Rectal smooth muscle tissue (tissue), 1 donor: ENCODE measurements around the gene JMJD1C.

ENCODE experiments used
- H3K27ac ChIP-seq: one replicate; pipeline ENCODE4 v1.7.0; 2013; ENCODE audit warnings: low read depth, low read length, inconsistent platforms
- H3K27me3 ChIP-seq: one replicate; pipeline ENCODE4 v1.7.0; 2013; ENCODE audit warnings: low read length; ENCODE audit not compliant: control insufficient read depth, insufficient read depth
- H3K36me3 ChIP-seq: one replicate; pipeline ENCODE4 v1.7.0; 2013; ENCODE audit warnings: low read length; ENCODE audit not compliant: control insufficient read depth, insufficient read depth
- H3K4me1 ChIP-seq: one replicate; pipeline ENCODE4 v1.7.0; 2013; ENCODE audit warnings: low read length; ENCODE audit not compliant: control insufficient read depth, insufficient read depth
- H3K4me3 ChIP-seq: one replicate; pipeline ENCODE4 v1.7.0; 2013; ENCODE audit warnings: low read length
- H3K9ac ChIP-seq: one replicate; pipeline ENCODE4 v1.7.0; 2013; ENCODE audit warnings: low read length

Gene JMJD1C

DNA sequence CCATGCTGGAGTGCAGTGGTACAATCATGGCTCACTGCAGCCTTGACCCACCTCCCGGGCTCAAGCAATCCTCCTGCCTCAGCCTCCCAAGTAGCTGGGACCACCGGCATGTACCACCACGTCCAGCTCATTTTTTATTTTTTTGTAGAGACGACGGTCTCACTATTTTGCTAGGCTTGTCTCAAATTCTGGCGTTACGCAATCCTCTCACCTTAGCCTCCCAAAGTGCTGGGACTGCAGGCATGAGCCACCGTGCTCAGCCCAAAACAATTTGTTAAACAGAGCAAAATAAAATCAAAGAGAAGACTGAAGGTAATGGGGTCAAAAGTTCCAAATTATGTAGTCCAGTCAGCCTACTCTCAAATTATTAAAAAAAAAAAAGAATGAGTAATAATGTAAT is 8.7 kb upstream of the JMJD1C start:
- H3K36me3 ChIP-seq: no peaks in the 10 kb centered on the region
- H3K9ac ChIP-seq: no peak overlapping the region
- no peaks in the 10 kb centered on the region for H3K27me3 ChIP-seq
- H3K4me1 ChIP-seq: no peaks in the 10 kb centered on the region
- H3K4me3 ChIP-seq: no peak overlapping the region
- no peak overlapping the region for H3K27ac ChIP-seq

DNA sequence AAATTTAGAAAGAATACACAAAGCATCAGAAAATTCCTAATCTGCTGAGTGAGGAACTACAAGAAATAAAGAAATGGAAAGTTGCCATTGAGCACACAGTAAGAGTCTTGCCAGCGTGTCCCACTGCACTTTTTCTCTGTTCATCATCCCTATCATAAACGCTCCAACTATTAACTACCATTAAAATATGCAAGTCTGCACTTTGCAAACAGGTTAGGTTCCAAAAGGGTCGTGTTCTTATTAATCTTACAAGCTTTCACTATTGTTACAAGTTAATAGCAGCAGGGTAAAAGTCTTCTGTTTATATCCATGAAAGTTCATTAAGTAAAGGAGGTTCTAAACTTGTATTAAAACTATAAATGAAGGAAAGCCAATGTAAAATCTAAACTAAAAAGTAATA is 5.2 kb upstream of the JMJD1C start:
- Histone ChIP-seq H3K27me3 (no peaks in the 10 kb centered on the region), H3K36me3 (no peaks in the 10 kb centered on the region), H3K27ac (no peak overlapping the region), H3K4me3 (no peak overlapping the region), H3K4me1 (peaks cover 4% of the 10 kb centered on the region), H3K9ac (no peak overlapping the region)

DNA sequence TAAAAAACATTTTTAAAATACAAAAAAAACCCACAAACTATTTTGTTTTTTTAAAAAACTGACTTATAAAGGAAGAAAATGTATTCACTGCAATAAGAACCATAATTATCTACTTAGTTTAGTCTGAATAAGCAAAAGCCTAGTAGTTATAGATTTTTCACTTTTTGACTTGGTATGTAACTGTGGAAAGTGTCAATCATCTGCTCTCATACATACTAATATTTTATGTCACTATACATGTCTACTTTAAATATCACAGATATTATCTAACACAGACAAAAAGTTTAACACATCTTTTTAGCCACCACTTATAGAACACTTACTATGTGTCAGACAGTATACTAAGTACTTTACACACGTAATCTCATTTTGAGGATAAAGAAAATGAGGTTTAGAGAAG is 3.2 kb upstream of the JMJD1C start:
- Histone ChIP-seq H3K4me3 (no peak overlapping the region), H3K9ac (no peak overlapping the region), H3K4me1 (peaks cover 6% of the 10 kb centered on the region), H3K36me3 (no peaks in the 10 kb centered on the region), H3K27me3 (no peaks in the 10 kb centered on the region), H3K27ac (no peak overlapping the region)

- H3K27me3 ChIP-seq: no peaks in the 10 kb centered on the region
- no peak overlapping the region for H3K27ac ChIP-seq
- no peak overlapping the region for H3K4me3 ChIP-seq
- peaks cover 6% of the 10 kb centered on the region for H3K4me1 ChIP-seq
- H3K36me3 ChIP-seq: no peaks in the 10 kb centered on the region
- no peak overlapping the region for H3K9ac ChIP-seq
These were observed 2.1 kb upstream of the JMJD1C start for GRCh38 chr10:63467841-63468240.

DNA sequence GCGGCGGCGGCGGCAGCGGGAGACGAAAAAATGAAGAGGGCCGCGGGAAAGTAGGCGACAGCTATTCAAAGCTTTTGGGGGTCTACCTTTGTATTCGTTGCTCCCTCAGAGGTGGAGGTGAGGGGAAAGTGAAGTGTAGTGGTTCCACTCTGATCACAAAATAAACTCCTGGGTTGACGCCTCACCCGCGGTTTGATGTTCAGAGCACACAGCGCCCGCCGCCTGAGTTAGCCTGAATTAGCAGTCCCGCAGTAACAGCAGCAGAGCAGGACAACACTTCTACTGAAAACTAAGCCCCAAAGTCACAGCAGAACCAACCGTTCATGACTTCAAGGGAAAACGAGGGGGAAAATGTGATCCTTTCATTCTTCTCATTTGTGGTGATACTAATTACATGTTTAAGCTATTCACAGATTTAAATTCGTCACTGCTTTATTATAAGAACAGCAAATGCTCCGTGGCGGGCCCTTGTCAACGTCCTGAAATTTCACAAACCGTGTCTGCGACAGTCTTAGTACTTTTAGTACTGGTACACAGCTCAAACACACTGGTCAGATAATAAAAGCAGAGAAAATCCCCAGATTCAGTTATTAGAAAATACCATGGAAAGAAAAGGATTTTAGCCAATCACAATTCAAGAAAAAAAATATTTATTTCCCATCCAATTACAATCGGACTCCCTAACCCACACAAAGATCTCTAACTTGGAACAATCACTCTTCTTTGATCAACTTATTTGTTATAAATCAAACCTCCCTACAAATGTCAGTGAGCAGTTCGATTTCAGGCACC is 563 bp upstream of the JMJD1C start:
- H3K27me3 ChIP-seq: no peaks in the 10 kb centered on the region
- peak overlapping the region; percentile 90 for H3K4me3 ChIP-seq
- peak overlapping the region; percentile 86 for H3K27ac ChIP-seq
- no peak overlapping the region for H3K9ac ChIP-seq
- H3K4me1 ChIP-seq: peaks cover 6% of the 10 kb centered on the region
- no peaks in the 10 kb centered on the region for H3K36me3 ChIP-seq

- Histone ChIP-seq H3K4me3 (peak overlapping the region; percentile 90), H3K27ac (peak overlapping the region; percentile 86), H3K36me3 (no peaks in the 10 kb centered on the region), H3K27me3 (no peaks in the 10 kb centered on the region), H3K9ac (peak overlapping the region; percentile 93), H3K4me1 (peaks cover 6% of the 10 kb centered on the region)
These were observed 1.1 kb downstream of the JMJD1C start for GRCh38 chr10:63464402-63465292.

DNA sequence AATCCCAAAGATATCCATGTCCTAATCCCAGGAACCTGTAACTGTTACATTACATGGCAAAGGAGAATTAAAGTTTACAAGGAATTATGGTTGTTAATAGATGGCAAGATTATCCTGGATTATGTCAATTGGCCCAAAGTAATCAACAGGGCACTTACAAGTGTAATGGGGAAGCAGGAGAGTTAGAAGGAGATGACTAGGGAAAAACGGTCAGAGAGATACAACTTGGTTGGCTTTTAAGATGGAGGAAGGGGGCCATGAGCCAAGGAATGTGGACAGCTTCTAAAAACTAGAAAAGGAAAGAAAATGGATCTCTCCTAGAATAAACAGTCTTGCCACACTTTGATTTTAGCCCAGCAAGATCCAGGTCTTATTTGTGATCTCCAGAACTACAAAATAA is 3.3 kb downstream of the JMJD1C start:
- Histone ChIP-seq H3K27me3 (no peaks in the 10 kb centered on the region), H3K36me3 (no peaks in the 10 kb centered on the region), H3K4me1 (peaks cover 6% of the 10 kb centered on the region), H3K27ac (no peak overlapping the region), H3K4me3 (no peak overlapping the region), H3K9ac (no peak overlapping the region)

DNA sequence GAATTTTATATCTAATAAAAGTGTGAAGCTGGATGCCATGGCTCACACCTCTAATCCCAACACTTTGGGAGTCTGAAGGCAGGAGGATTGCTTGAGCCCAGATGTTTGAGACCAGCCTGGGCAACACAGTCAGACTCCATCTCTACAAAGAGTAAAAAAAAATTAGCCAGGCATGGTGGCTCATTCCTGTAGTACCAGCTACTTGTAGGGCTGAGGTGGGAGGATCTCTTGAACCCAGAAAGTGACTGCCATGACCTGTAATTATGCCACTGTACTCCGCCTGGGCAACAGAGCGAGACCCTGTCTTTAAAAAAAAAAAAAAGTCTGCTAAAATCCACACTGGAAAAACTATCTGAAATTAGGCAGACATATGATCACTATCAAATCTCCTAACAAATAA is 7.6 kb downstream of the JMJD1C start:
- no peaks in the 10 kb centered on the region for H3K36me3 ChIP-seq
- H3K4me1 ChIP-seq: peaks cover 3% of the 10 kb centered on the region
- H3K4me3 ChIP-seq: no peak overlapping the region
- no peak overlapping the region for H3K9ac ChIP-seq
- H3K27ac ChIP-seq: no peak overlapping the region
- no peaks in the 10 kb centered on the region for H3K27me3 ChIP-seq

DNA sequence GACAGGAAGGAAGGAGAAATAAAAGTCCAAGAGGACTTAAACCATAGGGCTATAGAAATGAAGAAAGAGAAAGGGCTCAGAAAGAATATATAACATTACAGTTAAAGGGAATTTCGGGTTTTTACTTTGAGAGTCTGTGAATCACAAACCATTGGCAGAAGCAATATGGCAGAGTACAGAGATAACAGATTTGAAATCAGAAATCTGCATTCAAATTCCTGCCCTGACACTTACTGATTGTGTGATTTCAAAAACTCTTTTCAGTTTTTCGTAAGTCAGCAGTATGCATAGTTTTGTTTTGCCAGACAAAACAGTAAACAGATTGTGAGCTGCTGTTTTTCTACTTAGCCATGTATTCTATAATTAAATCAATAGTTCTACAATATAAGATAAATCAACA is 8.2 kb downstream of the JMJD1C start:
- Histone ChIP-seq H3K36me3 (no peaks in the 10 kb centered on the region), H3K27ac (no peak overlapping the region), H3K9ac (no peak overlapping the region), H3K4me1 (peaks cover 3% of the 10 kb centered on the region), H3K4me3 (no peak overlapping the region), H3K27me3 (no peaks in the 10 kb centered on the region)

GRCh38 chr10:63456437-63457210 is 9.2 kb downstream of the JMJD1C start:
- H3K9ac ChIP-seq: no peak overlapping the region
- H3K27me3 ChIP-seq: no peaks in the 10 kb centered on the region
- H3K4me3 ChIP-seq: no peak overlapping the region
- H3K36me3 ChIP-seq: no peaks in the 10 kb centered on the region
- H3K4me1 ChIP-seq: peaks cover 3% of the 10 kb centered on the region
- no peak overlapping the region for H3K27ac ChIP-seq

DNA sequence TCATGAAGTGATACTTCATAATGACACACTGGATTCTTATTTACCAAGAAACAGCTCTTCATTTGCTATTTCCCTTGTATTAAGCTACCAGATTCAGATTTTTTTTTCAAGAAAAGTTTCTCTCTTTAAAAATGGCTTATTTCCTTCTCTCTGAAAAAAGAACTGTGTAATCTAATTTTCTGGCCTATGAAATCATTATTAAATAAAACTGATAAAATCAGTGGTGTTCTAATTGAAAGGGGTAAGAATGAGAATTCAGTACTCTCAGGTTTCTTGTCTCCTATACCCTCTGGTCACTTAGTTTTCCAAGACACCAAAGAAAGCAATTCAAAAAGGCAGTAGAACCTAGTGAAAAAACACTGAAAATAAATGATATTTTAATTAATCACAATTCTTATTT is 10.3 kb downstream of the JMJD1C start:
- H3K36me3 ChIP-seq: no peaks in the 10 kb centered on the region
- H3K4me3 ChIP-seq: no peak overlapping the region
- H3K27me3 ChIP-seq: no peaks in the 10 kb centered on the region
- no peak overlapping the region for H3K27ac ChIP-seq
- no peak overlapping the region for H3K9ac ChIP-seq
- H3K4me1 ChIP-seq: peaks cover 3% of the 10 kb centered on the region

DNA sequence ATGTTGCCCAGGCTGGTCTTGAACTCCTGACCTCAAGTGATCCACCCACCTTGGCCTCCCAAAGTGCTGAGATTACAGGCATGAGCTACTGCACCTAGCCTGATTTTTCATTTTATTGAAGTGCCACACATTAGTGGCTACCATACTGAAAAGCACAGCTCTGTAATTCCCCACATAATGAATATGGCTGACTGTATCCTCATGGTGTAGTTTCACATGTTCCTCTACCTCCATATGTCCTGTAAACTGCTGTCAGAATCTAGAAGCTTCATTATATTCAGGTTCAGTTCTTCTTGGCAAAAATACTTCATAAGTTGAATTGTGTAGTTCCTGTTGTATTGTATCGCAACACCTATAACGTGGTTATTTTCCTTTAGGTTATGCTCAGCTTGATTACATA is 11.1 kb downstream of the JMJD1C start:
- no peaks in the 10 kb centered on the region for H3K36me3 ChIP-seq
- H3K4me1 ChIP-seq: peaks cover 3% of the 10 kb centered on the region
- no peak overlapping the region for H3K27ac ChIP-seq
- no peak overlapping the region for H3K9ac ChIP-seq
- no peaks in the 10 kb centered on the region for H3K27me3 ChIP-seq
- no peak overlapping the region for H3K4me3 ChIP-seq
